K562 (cell line): ENCODE data around the gene EHMT2. TPM values are rescaled to one million over a fixed set of nuclear protein-coding genes. Genes with fewer than 3 reads are reported as not detected.

Experiments used
- FOXP1 ChIP-seq: sonication (generic); formaldehyde crosslinking; IDR thresholded peaks from 2 replicates; pipeline ENCODE4 v1.8.0; 2022; ENCODE audit warnings: mild to moderate bottlenecking, missing genetic modification reagents
- GABPB1 ChIP-seq: sonication (generic); formaldehyde crosslinking; IDR thresholded peaks from 2 replicates; pipeline ENCODE4 v1.8.0; 2022; ENCODE audit warnings: mild to moderate bottlenecking, missing genetic modification reagents
- HDAC3 ChIP-seq: fragments of 450-650 bp; IDR thresholded peaks from 2 replicates; pipeline ENCODE4 v1.6.1; 2018; ENCODE audit warnings: borderline replicate concordance, mild to moderate bottlenecking, moderate library complexity; ENCODE audit not compliant: partially characterized antibody
- HNRNPUL1 ChIP-seq: fragments of 200-400 bp; formaldehyde crosslinking; IDR thresholded peaks from 2 replicates; pipeline ENCODE4 v1.6.1; 2017; ENCODE audit warnings: low read length
- KDM5B ChIP-seq: fragments of 200-600 bp; sonication (generic); IDR thresholded peaks from 2 replicates; pipeline ENCODE4 v1.6.1; 2012; ENCODE audit warnings: low read depth, mild to moderate bottlenecking, moderate library complexity, low read length, control low read depth, inconsistent platforms; ENCODE audit not compliant: insufficient replicate concordance
- MCM2 ChIP-seq: fragments of 450-650 bp; IDR thresholded peaks from 2 replicates; pipeline ENCODE4 v1.6.1; 2017; ENCODE audit warnings: low read depth, mild to moderate bottlenecking
- MED1 ChIP-seq: sonication (generic); formaldehyde crosslinking; IDR thresholded peaks from 2 replicates; pipeline ENCODE4 v1.8.1; 2023; ENCODE audit warnings: missing genetic modification reagents, borderline replicate concordance
- NCOA6 ChIP-seq: fragments of 450-650 bp; IDR thresholded peaks from 2 replicates; pipeline ENCODE4 v1.6.1; 2017; ENCODE audit warnings: mild to moderate bottlenecking
- PHB ChIP-seq: fragments of 250-450 bp; sonication (Bioruptor Pico); IDR thresholded peaks from 2 replicates; pipeline ENCODE4 v1.5.0; 2021
- POLR2AphosphoS2 ChIP-seq: IDR thresholded peaks from 2 replicates; pipeline ENCODE4 v1.6.1; 2012; ENCODE audit warnings: low read length, improper control_type of control experiment
- RFX5 ChIP-seq: IDR thresholded peaks from 2 replicates; pipeline ENCODE4 v1.6.1; 2011; ENCODE audit warnings: low read depth, mild to moderate bottlenecking, improper control_type of control experiment, low read length
- SRSF7 ChIP-seq: fragments of 200-400 bp; formaldehyde crosslinking; optimal IDR thresholded peaks from 2 replicates; pipeline ENCODE3; 2017; ENCODE audit warnings: mild to moderate bottlenecking, low read depth, low read length
- TAF1 ChIP-seq: IDR thresholded peaks from 2 replicates; pipeline ENCODE4 v1.6.1; 2011; ENCODE audit warnings: mild to moderate bottlenecking, low read length, moderate library complexity; ENCODE audit not compliant: insufficient read depth, control insufficient read depth, severe bottlenecking; ENCODE audit errors: extremely low read depth
- TAF7 ChIP-seq: fragments of 450-650 bp; IDR thresholded peaks from 2 replicates; pipeline ENCODE4 v1.6.1; 2016; ENCODE audit warnings: missing genetic modification characterization, missing compliant biosample characterization
- TAF9B ChIP-seq: fragments of 450-650 bp; IDR thresholded peaks from 2 replicates; pipeline ENCODE4 v1.6.1; 2018; ENCODE audit warnings: mild to moderate bottlenecking; ENCODE audit not compliant: partially characterized antibody
- ZFP1 ChIP-seq: fragments of 450-650 bp; formaldehyde crosslinking; IDR thresholded peaks from 2 replicates; pipeline ENCODE4 v1.4.0; 2020; ENCODE audit warnings: mild to moderate bottlenecking, mixed read lengths
- ZNF134 ChIP-seq: fragments of 250-450 bp; sonication (Bioruptor Pico); conservative IDR thresholded peaks from 2 replicates; pipeline ENCODE4 v1.4.0; 2020
- ZNF507 ChIP-seq: conservative IDR thresholded peaks from 2 replicates; pipeline ENCODE4 v1.6.1; 2017; ENCODE audit warnings: missing genetic modification characterization, missing compliant biosample characterization
- polyA plus RNA-seq, 8 experiments: library from polyadenylated mRNA; depleted of rRNA in 4 of 8; stranded (reverse) in 5 of 8; unstranded in 3 of 8; fragments of >200 nt; fragmentation: Nextera tagmentation in 2 of 8; fragmentation: Illumina TruSeq in 1 of 8; extraction: Ambion mirVana in 2 of 8; extraction: Trizol in 1 of 8; gene quantifications; 2 replicates each; pipeline versions ENCODE4 v1.2.1 to v1.2.3, GENCODE V29; 2011 to 2014; ENCODE audit warnings: inconsistent platforms in 1 of 8, missing spikeins in 1 of 8
- total RNA-seq, 7 experiments: library from RNA; depleted of rRNA in 6 of 7; stranded (reverse); fragments of >200 nt in 6 of 7; fragmentation: Illumina TruSeq in 2 of 7; extraction: Trizol in 2 of 7; gene quantifications; 2 replicates each; pipeline versions ENCODE4 v1.2.1 to v1.2.3, GENCODE V29; 2011 to 2021; ENCODE audit warnings: low replicate concordance in 1 of 7
- TF ChIP-seq, protein P1 (sequence below): fragments of 450-650 bp; IDR thresholded peaks from 2 replicates; pipeline ENCODE4 v1.7.1; 2018; ENCODE audit warnings: mild to moderate bottlenecking, low read depth; ENCODE audit not compliant: partially characterized antibody
- TF ChIP-seq, protein P2 (sequence below): IDR thresholded peaks from 3 replicates; pipeline ENCODE4 v1.6.1; 2011; ENCODE audit warnings: borderline replicate concordance, mild to moderate bottlenecking, moderate library complexity; ENCODE audit not compliant: insufficient read length; ENCODE audit errors: extremely low read depth
- TF ChIP-seq, protein P3 (sequence below), 2 experiments: IDR thresholded peaks; 2 replicates each; pipeline ENCODE4 v1.6.1; 2011; ENCODE audit warnings: borderline replicate concordance in 1 of 2, control low read depth in 1 of 2, low read depth in 1 of 2, low read length in 1 of 2, mild to moderate bottlenecking in 1 of 2, mixed read lengths in 1 of 2, moderate library complexity in 1 of 2; ENCODE audit not compliant: insufficient read depth in 1 of 2, insufficient read length in 1 of 2, poor library complexity in 1 of 2, severe bottlenecking in 1 of 2; ENCODE audit errors: extremely low read depth in 1 of 2

Gene EHMT2
- total and polyA plus RNA-seq, 9 of the 15 experiments (the other 6 are each of a cell fraction or from before 2014, with no cell fraction given): 2.1 to 63.8 (median 38.5) TPM

DNA sequence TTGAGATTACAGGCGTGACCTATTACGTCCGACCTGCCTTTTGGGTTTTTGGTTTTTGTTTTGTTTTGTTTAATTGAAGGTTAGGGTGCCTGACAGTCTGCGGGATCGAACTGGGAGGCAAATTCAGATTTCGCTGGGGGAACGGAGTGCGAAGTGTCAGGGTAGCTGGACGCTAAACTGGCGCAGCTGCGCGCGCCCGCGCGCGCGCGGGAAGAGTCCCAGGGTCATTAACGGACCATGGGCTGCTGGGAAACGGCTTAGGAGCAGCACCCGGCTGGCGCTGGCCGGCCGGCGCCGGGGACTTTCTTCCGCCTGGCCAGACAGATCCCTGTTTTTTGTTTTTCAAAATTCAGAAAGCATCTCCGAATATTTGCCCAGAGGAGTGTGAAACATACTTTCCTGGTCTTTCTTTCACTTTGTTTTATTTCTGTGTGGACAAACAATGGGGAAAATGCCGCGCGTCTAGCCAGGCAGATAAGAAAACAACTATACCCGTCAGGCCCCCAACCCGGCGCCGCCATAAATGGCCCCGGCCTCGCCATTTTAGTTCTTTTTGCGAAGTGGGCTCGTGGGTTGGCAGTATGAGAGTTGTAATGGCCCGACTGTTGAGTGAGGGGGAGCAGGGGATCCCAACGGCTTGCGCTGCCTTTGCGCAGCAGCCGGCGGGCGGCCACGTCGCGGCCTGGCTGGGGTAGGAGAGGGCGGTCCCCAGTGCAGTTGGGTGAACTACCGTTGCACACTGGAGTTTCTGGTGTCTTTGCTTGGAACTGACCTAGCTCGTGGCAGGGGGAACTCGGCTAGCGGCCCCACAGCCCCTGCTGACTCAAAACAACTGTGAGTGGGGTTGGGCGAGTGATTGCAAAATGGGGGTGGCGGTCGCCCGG, 62.9 kb downstream of the EHMT2 start (continued):
- TF ChIP-seq FOXP1 (CRISPR knock-in tag) (peak; percentile 69), MED1 (CRISPR knock-in tag) (no peak; the same call in 1 of the 2 replicates), ZNF507 (tag) (no peak), SRSF7 (no peak), RFX5 (no peak; the same call in 1 of the 2 replicates), TAF7 (tag) (peak; percentile 99), GABPB1 (peak; percentile 86), POLR2AphosphoS2 (peak; percentile 92), HNRNPUL1 (no peak), PHB (CRISPR knock-in tag) (peak; percentile 79), TAF9B (no peak), HDAC3 (no peak), MCM2 (no peak), TAF1 (peak; percentile 99), NCOA6 (no peak), ZNF134 (CRISPR knock-in tag) (peak; percentile 48), KDM5B (peak; percentile 99), ZFP1 (CRISPR knock-in tag) (peak; percentile 70; the same call in 1 of the 2 replicates)
- TF ChIP-seq, protein P1, sequence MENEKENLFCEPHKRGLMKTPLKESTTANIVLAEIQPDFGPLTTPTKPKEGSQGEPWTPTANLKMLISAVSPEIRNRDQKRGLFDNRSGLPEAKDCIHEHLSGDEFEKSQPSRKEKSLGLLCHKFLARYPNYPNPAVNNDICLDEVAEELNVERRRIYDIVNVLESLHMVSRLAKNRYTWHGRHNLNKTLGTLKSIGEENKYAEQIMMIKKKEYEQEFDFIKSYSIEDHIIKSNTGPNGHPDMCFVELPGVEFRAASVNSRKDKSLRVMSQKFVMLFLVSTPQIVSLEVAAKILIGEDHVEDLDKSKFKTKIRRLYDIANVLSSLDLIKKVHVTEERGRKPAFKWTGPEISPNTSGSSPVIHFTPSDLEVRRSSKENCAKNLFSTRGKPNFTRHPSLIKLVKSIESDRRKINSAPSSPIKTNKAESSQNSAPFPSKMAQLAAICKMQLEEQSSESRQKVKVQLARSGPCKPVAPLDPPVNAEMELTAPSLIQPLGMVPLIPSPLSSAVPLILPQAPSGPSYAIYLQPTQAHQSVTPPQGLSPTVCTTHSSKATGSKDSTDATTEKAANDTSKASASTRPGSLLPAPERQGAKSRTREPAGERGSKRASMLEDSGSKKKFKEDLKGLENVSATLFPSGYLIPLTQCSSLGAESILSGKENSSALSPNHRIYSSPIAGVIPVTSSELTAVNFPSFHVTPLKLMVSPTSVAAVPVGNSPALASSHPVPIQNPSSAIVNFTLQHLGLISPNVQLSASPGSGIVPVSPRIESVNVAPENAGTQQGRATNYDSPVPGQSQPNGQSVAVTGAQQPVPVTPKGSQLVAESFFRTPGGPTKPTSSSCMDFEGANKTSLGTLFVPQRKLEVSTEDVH: peak; percentile 95
- TF ChIP-seq, protein P2, sequence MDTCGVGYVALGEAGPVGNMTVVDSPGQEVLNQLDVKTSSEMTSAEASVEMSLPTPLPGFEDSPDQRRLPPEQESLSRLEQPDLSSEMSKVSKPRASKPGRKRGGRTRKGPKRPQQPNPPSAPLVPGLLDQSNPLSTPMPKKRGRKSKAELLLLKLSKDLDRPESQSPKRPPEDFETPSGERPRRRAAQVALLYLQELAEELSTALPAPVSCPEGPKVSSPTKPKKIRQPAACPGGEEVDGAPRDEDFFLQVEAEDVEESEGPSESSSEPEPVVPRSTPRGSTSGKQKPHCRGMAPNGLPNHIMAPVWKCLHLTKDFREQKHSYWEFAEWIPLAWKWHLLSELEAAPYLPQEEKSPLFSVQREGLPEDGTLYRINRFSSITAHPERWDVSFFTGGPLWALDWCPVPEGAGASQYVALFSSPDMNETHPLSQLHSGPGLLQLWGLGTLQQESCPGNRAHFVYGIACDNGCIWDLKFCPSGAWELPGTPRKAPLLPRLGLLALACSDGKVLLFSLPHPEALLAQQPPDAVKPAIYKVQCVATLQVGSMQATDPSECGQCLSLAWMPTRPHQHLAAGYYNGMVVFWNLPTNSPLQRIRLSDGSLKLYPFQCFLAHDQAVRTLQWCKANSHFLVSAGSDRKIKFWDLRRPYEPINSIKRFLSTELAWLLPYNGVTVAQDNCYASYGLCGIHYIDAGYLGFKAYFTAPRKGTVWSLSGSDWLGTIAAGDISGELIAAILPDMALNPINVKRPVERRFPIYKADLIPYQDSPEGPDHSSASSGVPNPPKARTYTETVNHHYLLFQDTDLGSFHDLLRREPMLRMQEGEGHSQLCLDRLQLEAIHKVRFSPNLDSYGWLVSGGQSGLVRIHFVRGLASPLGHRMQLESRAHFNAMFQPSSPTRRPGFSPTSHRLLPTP: no peak
- TF ChIP-seq, protein P3, sequence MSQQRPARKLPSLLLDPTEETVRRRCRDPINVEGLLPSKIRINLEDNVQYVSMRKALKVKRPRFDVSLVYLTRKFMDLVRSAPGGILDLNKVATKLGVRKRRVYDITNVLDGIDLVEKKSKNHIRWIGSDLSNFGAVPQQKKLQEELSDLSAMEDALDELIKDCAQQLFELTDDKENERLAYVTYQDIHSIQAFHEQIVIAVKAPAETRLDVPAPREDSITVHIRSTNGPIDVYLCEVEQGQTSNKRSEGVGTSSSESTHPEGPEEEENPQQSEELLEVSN (IDR thresholded peaks at IDR 0.05; ENCODE audit: borderline replicate concordance in 1 of 2, extremely low read depth in 1 of 2, insufficient read depth in 1 of 2, insufficient read length in 1 of 2, low read depth in 1 of 2, low read length in 1 of 2, poor library complexity in 1 of 2, severe bottlenecking in 1 of 2): peak; percentile 98 to 99
